Measurements from ENCODE around the gene S1PR5.

Gene S1PR5

DNA sequence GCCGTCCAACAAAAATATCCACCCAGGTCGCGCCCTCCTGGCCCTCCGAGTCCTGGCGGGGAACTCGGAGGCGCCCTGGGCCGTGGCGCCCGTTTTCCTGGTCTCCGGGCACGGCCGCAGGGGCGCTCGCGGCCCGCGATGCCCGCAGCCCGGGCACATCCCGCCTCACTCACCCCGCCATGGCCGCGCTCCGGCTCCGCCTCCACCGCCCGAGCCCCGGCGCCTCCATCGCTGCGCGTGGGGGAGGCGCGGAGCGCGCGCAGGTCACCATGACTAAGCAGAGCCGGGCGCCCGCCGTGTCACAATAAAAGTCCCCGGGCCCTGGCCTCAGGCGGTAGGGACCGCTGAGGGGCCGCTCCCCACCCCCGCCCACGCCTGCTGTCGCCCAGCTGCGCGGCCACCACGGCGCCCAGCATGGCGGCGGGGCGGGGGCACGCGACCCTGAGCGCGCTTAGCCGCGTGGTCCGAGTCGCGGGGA is 14.7 kb downstream of the S1PR5 start:
- WGBS, 2 experiments: 0% methylated on average over 65 of the region's 65 CpGs
- Histone ChIP-seq H3K27ac (ENCODE audit: insufficient read depth, low read depth, low read length, poor library complexity, severe bottlenecking) (peak overlapping the region; percentile 77), H3K4me1 (ENCODE audit: control insufficient read depth, insufficient read depth, low read length) (peaks cover 5% of the 10 kb centered on the region), H3K4me3 (ENCODE audit: insufficient read depth, low read depth, low read length) (peak overlapping the region; percentile 79), H3K9me3 (ENCODE audit: control insufficient read depth, low read length) (no peaks in the 10 kb centered on the region), H3K27me3 (ENCODE audit: control insufficient read depth, insufficient read depth, low read length, poor library complexity, severe bottlenecking) (peaks cover 10% of the 10 kb centered on the region), H3K36me3 (ENCODE audit: control insufficient read depth, insufficient read depth, low read length) (peaks cover 17% of the 10 kb centered on the region)

GRCh38 chr19:10501971-10502523 is 15.2 kb downstream of the S1PR5 start:
- Histone ChIP-seq H3K27ac (ENCODE audit: insufficient read depth, low read depth, low read length, poor library complexity, severe bottlenecking) (peak overlapping the region; percentile 30), H3K4me3 (ENCODE audit: insufficient read depth, low read depth, low read length) (peak overlapping the region; percentile 79), H3K27me3 (ENCODE audit: control insufficient read depth, insufficient read depth, low read length, poor library complexity, severe bottlenecking) (peaks cover 10% of the 10 kb centered on the region), H3K36me3 (ENCODE audit: control insufficient read depth, insufficient read depth, low read length) (peaks cover 19% of the 10 kb centered on the region), H3K9me3 (ENCODE audit: control insufficient read depth, low read length) (no peaks in the 10 kb centered on the region), H3K4me1 (ENCODE audit: control insufficient read depth, insufficient read depth, low read length) (peaks cover 5% of the 10 kb centered on the region)
- 6 to 7% methylated on average over 35 of the region's 35 CpGs for WGBS, 2 experiments

GRCh38 chr19:10500247-10500592 is 17.0 kb downstream of the S1PR5 start:
- Histone ChIP-seq H3K27ac (ENCODE audit: insufficient read depth, low read depth, low read length, poor library complexity, severe bottlenecking) (no peak overlapping the region), H3K9me3 (ENCODE audit: control insufficient read depth, low read length) (no peaks in the 10 kb centered on the region), H3K27me3 (ENCODE audit: control insufficient read depth, insufficient read depth, low read length, poor library complexity, severe bottlenecking) (peaks cover 10% of the 10 kb centered on the region), H3K36me3 (ENCODE audit: control insufficient read depth, insufficient read depth, low read length) (peaks cover 23% of the 10 kb centered on the region), H3K4me1 (ENCODE audit: control insufficient read depth, insufficient read depth, low read length) (peaks cover 5% of the 10 kb centered on the region), H3K4me3 (ENCODE audit: insufficient read depth, low read depth, low read length) (no peak overlapping the region)
- 77 to 81% methylated on average over 2 of the region's 2 CpGs for WGBS, 2 experiments

- no peak overlapping the region for H3K4me3 ChIP-seq (ENCODE audit: insufficient read depth, low read depth, low read length)
- peaks cover 27% of the 10 kb centered on the region for H3K36me3 ChIP-seq (ENCODE audit: control insufficient read depth, insufficient read depth, low read length)
- WGBS, 2 experiments: 87 to 90% methylated on average over 24 of the region's 24 CpGs
- H3K4me1 ChIP-seq (ENCODE audit: control insufficient read depth, insufficient read depth, low read length): peaks cover 5% of the 10 kb centered on the region
- no peaks in the 10 kb centered on the region for H3K9me3 ChIP-seq (ENCODE audit: control insufficient read depth, low read length)
- peaks cover 10% of the 10 kb centered on the region for H3K27me3 ChIP-seq (ENCODE audit: control insufficient read depth, insufficient read depth, low read length, poor library complexity, severe bottlenecking)
- no peak overlapping the region for H3K27ac ChIP-seq (ENCODE audit: insufficient read depth, low read depth, low read length, poor library complexity, severe bottlenecking)
Measured at GRCh38 chr19:10499550-10500246, 17.5 kb downstream of the S1PR5 start.

DNA sequence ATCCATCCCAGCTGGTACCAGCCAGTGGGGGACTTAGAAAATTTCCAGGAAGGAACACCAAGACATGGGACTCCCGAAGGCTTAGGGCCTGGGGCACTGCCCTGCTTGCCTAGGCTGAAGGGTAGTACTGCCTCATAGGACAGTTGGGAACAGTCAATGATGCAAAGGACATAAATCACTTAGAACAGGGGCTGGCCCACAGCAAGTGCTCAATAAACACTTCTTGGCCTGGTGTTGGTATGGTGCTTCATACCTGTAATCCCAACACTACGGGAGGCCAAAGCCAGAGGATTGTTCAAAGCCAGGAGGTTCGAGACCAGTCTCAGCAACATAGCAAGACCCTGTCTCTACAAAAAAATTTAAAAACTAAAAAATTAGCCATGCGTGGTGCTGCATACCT is 19.9 kb downstream of the S1PR5 start:
- Histone ChIP-seq H3K27me3 (ENCODE audit: control insufficient read depth, insufficient read depth, low read length, poor library complexity, severe bottlenecking) (no peaks in the 10 kb centered on the region), H3K4me1 (ENCODE audit: control insufficient read depth, insufficient read depth, low read length) (peaks cover 5% of the 10 kb centered on the region), H3K9me3 (ENCODE audit: control insufficient read depth, low read length) (no peaks in the 10 kb centered on the region), H3K36me3 (ENCODE audit: control insufficient read depth, insufficient read depth, low read length) (peaks cover 27% of the 10 kb centered on the region), H3K27ac (ENCODE audit: insufficient read depth, low read depth, low read length, poor library complexity, severe bottlenecking) (no peak overlapping the region), H3K4me3 (ENCODE audit: insufficient read depth, low read depth, low read length) (no peak overlapping the region)
- 86 to 92% methylated on average over 4 of the region's 4 CpGs for WGBS, 2 experiments

- Histone ChIP-seq H3K36me3 (ENCODE audit: control insufficient read depth, insufficient read depth, low read length) (peaks cover 34% of the 10 kb centered on the region), H3K27ac (ENCODE audit: insufficient read depth, low read depth, low read length, poor library complexity, severe bottlenecking) (no peak overlapping the region), H3K4me1 (ENCODE audit: control insufficient read depth, insufficient read depth, low read length) (no peaks in the 10 kb centered on the region), H3K9me3 (ENCODE audit: control insufficient read depth, low read length) (no peaks in the 10 kb centered on the region), H3K4me3 (ENCODE audit: insufficient read depth, low read depth, low read length) (no peak overlapping the region), H3K27me3 (ENCODE audit: control insufficient read depth, insufficient read depth, low read length, poor library complexity, severe bottlenecking) (no peaks in the 10 kb centered on the region)
- 96% methylated on average over 43 of the region's 43 CpGs for WGBS, 2 experiments
Measured at GRCh38 chr19:10491472-10492047, 25.7 kb downstream of the S1PR5 start.

DNA sequence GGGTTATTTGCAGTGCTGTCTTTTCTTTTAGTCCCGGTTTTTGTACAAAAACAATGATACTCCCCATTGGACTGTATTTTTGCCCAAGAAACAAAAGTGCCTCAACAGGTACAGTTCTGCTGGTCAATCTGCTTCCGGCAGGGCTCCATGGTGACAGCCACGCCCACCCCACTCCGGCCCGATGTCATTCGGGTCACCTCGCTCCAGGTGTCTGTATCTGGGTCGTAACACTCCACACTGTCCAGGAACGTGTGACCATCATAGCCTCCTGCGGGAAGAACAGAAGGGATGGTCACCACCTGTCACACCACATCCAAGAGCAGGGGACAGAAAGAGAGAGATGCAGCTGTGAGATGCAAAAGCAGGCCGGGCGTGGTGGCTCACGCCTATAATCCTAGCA is 30.7 kb downstream of the S1PR5 start:
- Histone ChIP-seq H3K27me3 (ENCODE audit: control insufficient read depth, insufficient read depth, low read length, poor library complexity, severe bottlenecking) (no peaks in the 10 kb centered on the region), H3K36me3 (ENCODE audit: control insufficient read depth, insufficient read depth, low read length) (peaks cover 31% of the 10 kb centered on the region), H3K27ac (ENCODE audit: insufficient read depth, low read depth, low read length, poor library complexity, severe bottlenecking) (no peak overlapping the region), H3K9me3 (ENCODE audit: control insufficient read depth, low read length) (no peaks in the 10 kb centered on the region), H3K4me1 (ENCODE audit: control insufficient read depth, insufficient read depth, low read length) (no peaks in the 10 kb centered on the region), H3K4me3 (ENCODE audit: insufficient read depth, low read depth, low read length) (no peak overlapping the region)
- WGBS, 2 experiments: 94 to 96% methylated on average over 13 of the region's 13 CpGs

- 6 to 7% methylated on average over 34 to 36 of the region's 36 CpGs for WGBS, 2 experiments
- H3K4me3 ChIP-seq (ENCODE audit: insufficient read depth, low read depth, low read length): no peak overlapping the region
Measured at GRCh38 chr19:10478903-10479384, 38.3 kb downstream of the S1PR5 start.

GRCh38 chr19:10478476-10478875 is 38.8 kb downstream of the S1PR5 start:
- WGBS, 2 experiments: 50 to 57% methylated on average over 3 to 4 of the region's 5 CpGs
- Histone ChIP-seq H3K27ac (ENCODE audit: insufficient read depth, low read depth, low read length, poor library complexity, severe bottlenecking) (no peak overlapping the region), H3K36me3 (ENCODE audit: control insufficient read depth, insufficient read depth, low read length) (no peaks in the 10 kb centered on the region), H3K9me3 (ENCODE audit: control insufficient read depth, low read length) (no peaks in the 10 kb centered on the region), H3K4me3 (ENCODE audit: insufficient read depth, low read depth, low read length) (no peak overlapping the region), H3K27me3 (ENCODE audit: control insufficient read depth, insufficient read depth, low read length, poor library complexity, severe bottlenecking) (peaks cover 14% of the 10 kb centered on the region), H3K4me1 (ENCODE audit: control insufficient read depth, insufficient read depth, low read length) (no peaks in the 10 kb centered on the region)

More at GRCh38 chr19:10478903-10479384, 38.3 kb downstream of the S1PR5 start:
- Histone ChIP-seq H3K9me3 (ENCODE audit: control insufficient read depth, low read length) (no peaks in the 10 kb centered on the region), H3K27ac (ENCODE audit: insufficient read depth, low read depth, low read length, poor library complexity, severe bottlenecking) (no peak overlapping the region), H3K4me1 (ENCODE audit: control insufficient read depth, insufficient read depth, low read length) (no peaks in the 10 kb centered on the region), H3K36me3 (ENCODE audit: control insufficient read depth, insufficient read depth, low read length) (no peaks in the 10 kb centered on the region), H3K27me3 (ENCODE audit: control insufficient read depth, insufficient read depth, low read length, poor library complexity, severe bottlenecking) (peaks cover 14% of the 10 kb centered on the region)

- H3K27ac ChIP-seq (ENCODE audit: insufficient read depth, low read depth, low read length, poor library complexity, severe bottlenecking): no peak overlapping the region
- H3K4me1 ChIP-seq (ENCODE audit: control insufficient read depth, insufficient read depth, low read length): no peaks in the 10 kb centered on the region
- H3K4me3 ChIP-seq (ENCODE audit: insufficient read depth, low read depth, low read length): no peak overlapping the region
- H3K36me3 ChIP-seq (ENCODE audit: control insufficient read depth, insufficient read depth, low read length): no peaks in the 10 kb centered on the region
- 79 to 83% methylated on average over 6 of the region's 6 CpGs for WGBS, 2 experiments
- no peaks in the 10 kb centered on the region for H3K9me3 ChIP-seq (ENCODE audit: control insufficient read depth, low read length)
- H3K27me3 ChIP-seq (ENCODE audit: control insufficient read depth, insufficient read depth, low read length, poor library complexity, severe bottlenecking): peaks cover 10% of the 10 kb centered on the region
Measured at GRCh38 chr19:10474962-10475451, 42.2 kb downstream of the S1PR5 start.
